Myocyte (in vitro differentiated cells): ENCODE measurements around the gene ARHGAP26. TPM values are rescaled to one million over a fixed set of nuclear protein-coding genes. Genes with fewer than 3 reads are reported as not detected.

ENCODE experiments used
- DNase-seq: peaks from one replicate; pipeline ENCODE4 v3.0.0-alpha.2; 2012; ENCODE audit warnings: low read depth
- total RNA-seq: library from RNA; depleted of rRNA; stranded (reverse); fragments of >200 nt; gene quantifications from 2 replicates; pipeline ENCODE4 v1.2.3, GENCODE V29; 2014

Gene ARHGAP26
- total RNA-seq, 1 donor from 2014 or later: 2.8 TPM

DNA sequence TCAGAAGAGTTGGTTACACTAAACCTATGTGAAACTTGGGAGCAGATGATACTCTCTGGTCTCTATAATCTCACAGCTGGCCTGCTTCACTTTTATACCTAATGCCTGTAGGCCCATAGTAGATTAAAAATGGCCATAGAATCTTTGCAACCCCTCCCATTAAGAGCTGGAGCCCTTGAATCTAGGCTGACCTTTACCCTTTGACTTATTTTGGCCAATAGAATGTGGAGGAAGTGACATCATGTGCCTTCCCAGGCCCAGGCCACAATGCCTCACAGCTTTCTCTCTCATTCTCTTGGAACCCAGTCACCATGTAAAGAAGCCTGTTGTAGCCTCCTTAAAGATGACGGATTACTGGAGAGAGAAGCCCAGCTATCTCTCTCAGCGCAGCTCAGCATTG is 382.3 kb downstream of the ARHGAP26 start:
- no peak for DNase-seq

DNA sequence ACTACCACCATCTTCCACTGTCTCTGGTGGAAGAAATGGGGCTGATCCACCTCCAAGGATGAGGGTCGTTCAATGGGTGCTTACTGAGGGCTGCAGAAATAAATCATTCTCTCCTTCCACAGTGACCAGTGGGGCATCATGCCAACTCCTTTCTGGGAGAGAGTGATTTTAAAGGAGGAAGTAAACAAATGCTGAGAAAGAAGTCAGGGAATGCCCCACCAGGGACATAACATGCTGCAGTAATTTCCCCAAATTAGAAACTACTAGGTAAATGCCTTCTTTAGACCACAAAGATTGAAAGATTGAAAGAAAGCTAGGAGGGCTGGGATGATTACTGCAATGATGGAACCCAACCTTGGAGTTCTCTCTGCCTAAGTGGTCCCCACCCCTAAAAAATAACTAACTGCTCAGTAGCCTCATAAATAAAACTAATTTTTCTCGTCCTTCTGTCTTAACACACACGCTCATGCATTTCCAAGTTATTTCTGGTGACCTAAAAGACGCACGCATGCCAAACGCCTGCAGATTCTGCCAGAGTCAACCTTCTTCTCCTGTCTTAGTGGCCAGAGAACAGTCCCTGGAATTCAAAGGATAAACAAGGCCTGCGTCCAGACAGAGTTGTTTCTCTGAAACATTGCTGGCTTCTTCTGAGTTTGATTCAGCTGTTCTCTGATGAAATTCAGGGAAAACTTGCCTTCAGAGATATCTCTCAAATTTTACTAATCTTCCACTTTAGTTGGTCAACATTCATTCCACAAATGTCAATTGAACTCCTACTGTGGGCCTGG is 383.3 kb downstream of the ARHGAP26 start:
- DNase-seq: peak; percentile 62

DNA sequence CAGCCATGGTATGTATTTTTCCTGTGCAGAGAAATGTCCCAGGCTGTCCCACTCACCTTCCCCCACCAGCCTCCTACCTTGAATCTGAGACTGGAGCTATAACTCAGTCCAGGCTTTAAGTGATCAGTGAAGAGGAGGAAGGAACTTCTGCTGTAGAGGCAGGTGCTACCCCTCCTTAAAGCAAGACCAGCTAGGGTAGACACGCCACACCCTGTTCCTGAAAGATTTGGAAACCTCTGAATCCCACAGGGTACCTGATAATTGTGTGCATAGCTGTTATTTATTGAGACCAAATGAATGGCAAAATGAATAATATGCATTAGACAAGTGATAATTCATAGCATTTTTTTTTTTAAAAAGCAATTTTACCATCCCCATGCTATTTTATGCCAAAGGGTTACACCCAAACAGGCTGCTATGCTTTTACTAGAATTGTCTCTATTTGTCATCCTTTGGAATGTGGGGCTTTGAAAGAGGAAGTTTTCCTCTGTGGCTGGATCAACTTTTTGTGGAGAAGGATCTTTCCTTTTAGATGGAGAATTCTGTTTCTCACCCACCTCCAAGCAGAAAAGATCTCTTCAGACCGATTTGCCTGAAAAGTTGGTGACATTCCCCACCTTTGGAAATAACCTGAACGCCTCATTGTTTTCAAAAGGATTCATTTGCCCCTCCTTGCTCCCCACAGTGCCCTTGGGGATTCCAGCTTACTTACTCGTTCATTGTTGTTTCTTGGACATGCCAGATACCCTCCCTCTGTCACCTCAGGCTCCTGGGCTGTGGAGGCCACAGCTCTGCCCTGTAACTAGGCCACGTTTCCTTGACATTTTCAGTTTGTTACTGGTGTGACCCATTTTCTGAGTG is 384.6 kb downstream of the ARHGAP26 start:
- peak; percentile 50 for DNase-seq

DNA sequence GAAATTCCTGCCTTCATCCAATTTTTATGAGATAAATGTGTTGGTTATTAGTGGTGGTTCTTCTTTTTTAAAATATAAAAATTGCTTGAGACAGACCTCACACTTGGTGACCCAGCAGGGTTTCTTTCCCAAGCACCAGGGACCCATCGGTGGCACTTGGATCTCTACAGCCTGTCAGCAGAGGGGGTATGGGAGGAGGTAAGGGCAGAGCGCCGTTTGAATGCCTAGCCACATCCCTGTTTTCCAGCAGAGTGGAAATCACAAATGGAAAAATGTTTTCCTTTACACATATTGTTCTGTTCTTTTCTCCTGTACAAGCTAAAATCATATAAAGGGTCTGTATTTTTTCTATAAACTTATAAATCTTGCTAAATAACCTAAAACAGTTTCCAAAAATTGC is 385.3 kb downstream of the ARHGAP26 start:
- no peak for DNase-seq

DNA sequence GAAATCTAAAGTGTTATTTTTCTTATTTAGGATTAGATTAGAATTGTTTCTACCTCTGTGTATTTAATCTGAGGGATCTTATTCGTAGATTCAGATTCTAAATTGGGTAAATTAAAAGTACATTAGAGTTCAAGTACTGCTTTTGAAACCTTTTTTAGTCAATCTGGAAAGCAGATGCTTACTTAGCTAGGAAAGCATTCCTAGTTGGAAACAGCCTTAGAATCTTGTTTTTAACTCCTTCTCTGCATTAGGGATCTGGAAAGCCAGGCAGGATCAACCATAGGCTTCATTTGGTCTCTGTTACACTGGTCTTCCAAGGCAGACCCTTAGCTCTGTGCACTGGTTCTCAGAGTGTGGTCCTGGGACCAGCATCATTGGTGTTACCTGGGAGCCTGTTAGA is 385.9 kb downstream of the ARHGAP26 start:
- DNase-seq: no peak

DNA sequence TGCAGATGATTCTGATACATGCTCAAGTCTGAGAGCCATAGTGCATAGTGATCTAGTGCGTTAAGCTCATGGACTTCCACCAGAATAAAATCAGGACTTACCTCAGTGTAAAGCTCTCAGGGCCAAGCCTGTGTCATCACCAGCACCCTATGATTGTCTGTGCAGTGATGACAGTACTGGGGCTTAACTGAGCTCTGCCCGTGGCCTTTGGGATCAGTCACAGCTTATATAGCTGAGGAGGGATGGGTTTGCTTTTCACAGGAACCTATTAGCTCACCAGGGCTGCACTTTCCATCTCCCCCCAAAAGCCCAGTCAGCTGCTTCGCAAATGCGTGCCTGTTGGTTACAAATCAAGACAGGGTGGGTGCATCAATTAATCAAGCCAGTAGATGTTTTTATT is 386.4 kb downstream of the ARHGAP26 start:
- no peak for DNase-seq

DNA sequence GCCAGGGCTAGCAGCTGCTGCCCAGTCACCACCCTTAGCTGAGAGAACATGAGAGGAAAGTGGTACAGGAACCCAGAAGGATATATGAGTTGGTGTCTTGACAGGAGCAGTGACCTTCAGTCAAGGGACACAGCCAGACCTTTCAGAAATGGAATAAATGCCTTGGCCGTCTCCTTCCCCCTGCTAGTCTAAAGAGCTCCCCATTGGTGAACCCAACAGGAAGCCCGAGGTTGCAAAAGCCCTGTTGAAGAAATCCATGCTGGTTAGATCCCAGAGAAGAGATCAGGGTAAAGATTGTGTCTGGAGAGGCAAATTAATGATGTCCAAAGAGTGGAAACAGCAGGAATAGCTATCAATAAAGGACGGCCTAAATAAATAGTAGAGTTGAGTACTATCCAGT is 388.9 kb downstream of the ARHGAP26 start:
- no peak for DNase-seq

DNA sequence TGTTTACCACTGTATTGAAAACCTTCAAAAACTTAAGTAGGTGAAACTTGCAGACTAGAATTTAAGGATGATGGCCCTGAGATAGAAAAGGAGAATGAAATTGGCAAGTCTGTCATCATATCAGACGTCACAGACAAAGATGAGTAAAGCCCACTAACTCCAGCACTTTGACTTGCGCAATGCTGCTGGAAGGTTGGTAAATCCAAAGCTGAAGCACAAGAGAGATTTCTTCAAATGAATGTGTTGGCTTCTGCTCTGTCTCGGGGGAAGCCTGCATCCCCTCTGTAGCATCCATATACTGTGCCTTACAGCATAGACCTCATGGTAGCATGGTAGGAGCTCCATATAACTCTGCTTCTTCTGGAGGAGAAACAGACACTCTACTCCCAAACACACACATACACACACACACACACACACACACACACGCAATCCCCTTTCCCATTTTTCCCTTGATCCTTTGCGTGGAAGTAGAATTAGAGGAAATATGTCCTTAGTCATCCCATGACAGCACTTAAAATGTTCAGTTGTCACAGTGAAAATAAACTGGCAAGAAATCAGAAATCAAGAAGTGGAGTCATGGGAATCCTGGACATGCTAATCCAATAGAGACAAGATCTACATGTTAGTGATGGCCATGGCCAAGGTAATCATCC is 391.8 kb downstream of the ARHGAP26 start:
- peak; percentile 70 for DNase-seq

DNA sequence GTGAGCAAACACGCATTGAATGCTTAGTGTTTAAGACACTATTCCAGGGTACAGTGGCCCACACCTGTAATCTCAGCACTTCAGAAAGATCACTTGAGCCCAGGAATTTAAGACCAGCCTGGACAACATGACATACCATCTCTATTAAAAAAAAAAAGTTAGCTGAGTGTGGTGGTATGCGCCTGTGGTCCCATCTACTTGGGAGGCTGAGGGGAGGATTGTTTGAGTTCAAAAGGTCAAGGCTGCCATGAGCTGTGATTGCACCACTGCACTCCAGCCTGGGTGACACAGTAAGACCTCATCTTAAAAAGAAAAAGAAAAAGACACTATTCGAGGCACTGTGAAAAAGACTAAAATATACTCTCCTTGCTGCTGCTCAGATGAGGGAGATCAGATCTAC is 392.6 kb downstream of the ARHGAP26 start:
- no peak for DNase-seq

DNA sequence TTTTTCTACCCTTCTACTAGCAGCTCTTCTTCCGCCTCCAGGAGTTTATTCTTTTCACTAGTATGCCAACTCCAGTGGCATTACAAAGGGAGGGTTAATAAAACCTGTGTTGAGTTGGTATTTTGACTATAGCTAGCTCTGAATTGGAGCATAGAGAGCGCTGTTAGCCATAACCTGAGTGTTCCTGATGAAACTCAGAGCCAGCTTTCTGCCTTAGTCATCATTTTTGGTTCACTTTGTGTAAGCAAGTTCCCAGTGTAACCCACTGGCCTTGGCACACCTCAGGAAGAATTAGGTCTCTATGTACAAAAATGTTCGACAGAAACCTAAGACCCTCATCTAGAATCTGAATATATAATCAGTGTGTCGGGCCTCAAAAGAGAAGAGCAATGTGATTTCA is 394.4 kb downstream of the ARHGAP26 start:
- no peak for DNase-seq

DNA sequence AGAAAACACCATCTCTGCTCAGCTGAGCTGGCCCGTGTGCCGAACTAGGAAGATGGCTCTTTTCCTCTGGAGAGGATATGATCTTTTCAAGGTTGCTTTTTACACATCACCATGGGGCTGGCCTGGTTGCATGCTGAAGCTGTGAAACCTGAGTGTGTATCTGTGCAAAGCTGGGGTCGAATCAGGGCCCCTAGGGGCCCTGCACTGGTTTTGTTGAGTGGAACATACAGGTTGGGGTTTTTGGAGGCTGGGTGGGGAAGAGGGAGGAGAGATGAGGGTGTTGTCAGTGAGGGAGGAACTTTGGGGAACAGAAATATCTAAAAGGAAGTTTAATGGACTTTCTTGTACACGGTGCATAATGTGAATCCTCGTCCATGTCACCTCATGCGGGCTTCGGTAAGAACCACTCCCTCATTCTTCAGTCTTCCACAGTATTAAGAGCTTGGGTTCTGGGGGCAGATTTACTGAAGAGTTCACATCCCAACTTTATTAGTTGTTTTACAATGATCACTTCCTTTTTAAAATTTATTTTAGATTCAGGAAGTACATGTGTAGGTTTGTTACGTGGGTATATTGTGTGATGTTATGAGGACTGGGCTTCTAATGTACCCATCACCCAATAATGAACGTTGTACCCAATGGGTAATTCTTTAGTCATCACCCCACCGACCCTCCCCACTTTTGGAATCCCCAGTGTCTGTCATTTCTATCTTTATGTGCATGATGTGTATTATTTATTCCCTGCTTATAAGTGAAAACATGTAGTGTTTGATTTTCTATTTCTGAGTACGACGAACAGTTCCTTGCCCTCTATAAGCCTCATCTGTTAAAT is 395.1 kb downstream of the ARHGAP26 start:
- no peak for DNase-seq

DNA sequence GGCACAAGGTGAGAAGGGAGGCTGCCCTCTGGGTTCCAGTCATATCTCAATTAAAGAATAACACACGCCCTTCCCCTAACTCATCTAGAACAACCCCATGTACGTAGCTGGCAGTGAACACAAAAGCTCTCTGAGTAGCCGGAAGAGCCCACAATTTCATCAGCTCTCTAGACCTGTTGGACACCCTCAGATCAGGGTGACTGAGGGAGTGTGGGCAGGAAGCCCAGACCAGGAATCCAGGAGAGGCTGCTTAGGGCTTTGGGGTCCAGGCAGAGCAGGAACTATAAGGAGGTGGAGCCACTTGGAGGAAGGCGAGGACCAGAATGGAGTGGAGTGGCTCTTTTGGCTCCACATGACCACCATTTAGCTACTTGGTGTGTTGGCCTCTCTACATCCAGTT is 395.9 kb downstream of the ARHGAP26 start:
- DNase-seq: no peak

DNA sequence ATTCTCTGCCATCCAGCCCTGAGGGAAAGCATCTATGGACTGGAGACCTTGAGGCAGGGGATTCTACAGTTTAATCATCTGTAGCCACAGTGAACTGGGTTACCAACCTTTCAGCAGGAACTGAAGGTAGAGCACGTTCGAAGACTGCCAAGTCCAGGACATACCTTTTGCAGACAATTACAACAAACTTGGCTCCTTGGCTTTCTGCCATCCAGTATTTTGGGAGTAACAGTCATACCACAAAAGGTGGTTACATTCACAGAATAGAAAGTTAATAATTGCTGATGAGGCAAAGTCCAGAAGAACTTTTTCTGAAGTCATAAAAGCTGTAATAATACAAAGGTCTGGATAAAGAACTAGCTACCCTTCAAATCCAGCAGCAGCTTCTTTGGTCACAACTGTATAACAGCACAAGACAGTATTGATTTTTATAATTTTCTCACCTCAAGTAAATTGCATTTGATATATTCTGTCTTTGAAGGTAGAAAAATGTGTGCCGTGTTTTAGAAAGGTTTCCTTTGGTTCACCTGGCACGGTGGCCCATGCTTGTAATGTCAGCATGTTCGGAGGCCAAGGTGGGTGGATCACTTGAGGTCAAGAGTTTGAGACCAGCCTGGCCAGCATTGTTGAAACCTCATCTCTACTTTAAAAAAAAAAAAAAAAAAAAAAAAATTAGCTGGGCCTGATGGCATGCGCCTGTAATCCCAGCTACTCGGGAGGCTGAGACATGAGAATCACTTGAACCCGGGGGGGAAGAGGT is 396.7 kb downstream of the ARHGAP26 start:
- DNase-seq: no peak

DNA sequence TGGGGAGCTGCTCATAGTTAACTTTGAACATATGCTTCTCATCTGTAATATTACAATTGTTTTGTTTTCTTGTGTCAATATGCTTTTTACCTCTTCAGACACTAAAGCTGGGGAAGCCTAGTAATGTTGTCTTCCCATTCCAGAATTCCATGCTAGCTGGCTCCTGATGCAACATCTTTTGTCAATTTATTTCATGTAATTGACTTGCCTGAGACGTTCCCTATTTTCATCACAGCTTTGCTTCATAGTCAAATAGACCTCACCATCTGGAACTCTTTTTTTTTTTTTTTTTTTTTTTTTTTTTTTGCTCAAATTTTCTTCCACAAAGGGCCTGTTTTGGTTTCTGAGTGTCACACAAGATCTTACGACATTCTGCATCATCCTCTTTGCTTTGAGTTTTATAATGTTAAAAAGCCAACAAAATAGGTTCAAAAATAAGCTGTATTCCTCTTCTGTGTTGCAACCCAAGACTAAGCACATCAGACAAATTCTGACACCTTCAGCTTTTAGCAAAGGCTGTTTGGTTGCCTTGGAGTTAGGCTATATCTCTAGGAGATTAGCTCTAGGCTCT is 398.1 kb downstream of the ARHGAP26 start:
- DNase-seq: no peak

DNA sequence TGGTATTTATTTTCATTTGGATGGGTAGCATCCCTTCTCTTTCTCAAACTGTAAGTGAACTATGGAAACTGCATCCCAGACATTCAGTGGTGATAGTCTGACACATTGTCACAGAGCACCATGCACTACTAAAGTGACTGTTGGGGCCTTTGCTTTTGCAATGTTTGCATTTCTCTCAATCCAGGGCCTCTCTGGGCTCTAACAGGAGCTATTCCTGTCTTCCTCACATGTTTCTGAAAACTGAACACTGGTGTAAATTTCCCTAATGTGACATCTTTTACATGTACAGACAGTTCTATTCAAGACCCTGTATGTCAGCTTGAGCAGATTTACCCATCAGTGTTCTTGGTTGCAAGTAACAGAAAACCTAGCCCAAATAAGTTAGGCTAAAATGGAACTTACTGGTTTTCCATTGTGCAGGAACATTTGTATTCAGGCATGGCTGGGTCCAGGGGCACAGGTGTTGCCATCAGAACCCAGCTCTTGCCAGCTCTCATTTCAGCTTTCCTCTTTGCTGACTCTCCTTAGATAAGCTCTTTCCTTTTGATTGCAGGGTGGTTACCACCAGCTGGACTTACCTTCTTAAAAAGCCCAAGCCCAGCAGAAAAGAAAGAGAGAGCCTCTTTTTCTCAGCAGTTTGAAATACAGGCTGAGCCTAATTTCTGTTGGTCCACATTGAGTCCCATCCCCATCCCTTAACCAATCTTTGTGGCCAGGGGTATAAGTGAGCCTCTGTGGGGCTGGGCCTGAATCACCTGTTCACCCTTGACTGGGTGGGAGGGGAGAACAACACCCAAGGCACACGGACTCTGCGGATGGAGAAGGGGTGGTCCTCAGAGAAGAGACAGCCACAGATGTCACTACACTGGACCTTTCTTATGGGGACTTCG is 399.0 kb downstream of the ARHGAP26 start:
- no peak for DNase-seq

DNA sequence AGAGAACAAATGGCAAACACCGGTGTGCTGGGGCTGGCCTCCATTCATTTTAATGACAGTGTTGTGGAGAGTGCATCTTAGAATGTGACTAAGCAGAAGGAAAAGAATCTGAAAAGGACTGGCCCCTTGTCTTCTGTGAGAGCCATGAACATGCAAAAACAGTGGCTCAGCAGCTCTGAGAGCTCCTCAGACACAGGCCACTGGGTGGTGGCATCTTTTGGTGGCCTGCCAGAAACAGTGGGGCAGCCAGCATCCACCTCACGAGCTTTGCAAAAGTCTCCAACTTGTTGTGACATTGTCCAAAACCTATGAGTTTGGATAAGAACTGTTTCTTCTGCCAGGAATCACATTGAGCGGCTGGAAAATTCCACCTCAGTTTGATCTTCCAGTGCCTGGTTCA is 399.9 kb downstream of the ARHGAP26 start:
- DNase-seq: no peak

DNA sequence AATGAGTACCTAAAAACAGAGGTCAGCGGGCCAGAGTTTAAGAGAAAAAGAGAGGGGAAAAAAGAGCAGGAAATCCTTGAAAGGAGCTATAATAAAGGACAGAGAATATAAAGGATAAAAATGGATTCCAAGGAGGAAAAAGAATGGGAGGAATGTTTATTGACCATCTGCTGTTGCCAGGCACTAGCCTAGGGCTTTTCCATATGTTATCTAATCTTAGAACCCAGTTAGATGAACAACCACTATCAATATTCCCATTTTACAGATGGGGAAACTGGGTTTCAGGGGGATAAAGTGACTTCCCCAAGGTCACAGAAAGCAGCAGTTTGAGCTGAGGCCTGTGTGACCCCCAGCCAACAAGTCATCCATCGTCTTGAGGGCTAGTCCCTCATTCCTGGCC is 400.8 kb downstream of the ARHGAP26 start:
- no peak for DNase-seq

DNA sequence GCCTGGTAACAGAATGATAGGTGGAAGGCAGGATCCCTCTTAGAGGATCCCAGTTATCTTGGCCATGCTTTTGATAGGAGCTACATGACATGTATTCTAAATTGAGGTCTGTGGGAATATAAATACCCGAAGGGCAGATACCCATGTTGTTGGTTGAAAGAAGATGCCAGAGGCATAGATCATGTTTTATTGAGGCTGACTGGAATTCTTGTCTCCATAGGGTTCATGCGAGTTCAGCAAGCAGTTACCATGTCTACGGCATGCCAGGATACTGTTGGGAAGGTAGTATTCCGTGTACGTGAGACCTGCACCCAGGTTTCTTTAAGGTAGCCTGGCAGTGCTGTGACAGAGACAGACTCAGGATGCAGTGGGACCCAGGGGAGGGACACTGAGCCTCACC is 402.6 kb downstream of the ARHGAP26 start:
- DNase-seq: peak; percentile 67
